Loucy (cell line): ENCODE results near the gene EVC.

ENCODE experiments used
- CTCF ChIP-seq: fragments of 200-600 bp; sonication (generic); conservative IDR thresholded peaks from 2 replicates; pipeline ENCODE4 v1.5.1; 2014; ENCODE audit warnings: mild to moderate bottlenecking, antibody characterized with exemption, low read length
- EZH2phosphoT487 ChIP-seq: fragments of 200-600 bp; IDR thresholded peaks from 2 replicates; pipeline ENCODE4 v1.6.1; 2018; ENCODE audit warnings: antibody characterized with exemption, mild to moderate bottlenecking, moderate library complexity, borderline replicate concordance

- no peak for TF ChIP-seq CTCF
- TF ChIP-seq EZH2phosphoT487 = no peak
These were observed 44.2 kb downstream of the EVC start for GRCh38 chr4:5755161-5755560.
